Mammary epithelial cell (primary cell): ENCODE measurements around the gene LMNTD1.

ENCODE experiments used
- EZH2 ChIP-seq: IDR thresholded peaks from 2 replicates; pipeline ENCODE4 v1.6.1; 2012; ENCODE audit warnings: low read length, inconsistent platforms, borderline replicate concordance
- TF ChIP-seq, protein P1 (sequence below), 2 donors: IDR thresholded peaks in 1 of 2; conservative IDR thresholded peaks in 1 of 2; 2 replicates each; pipeline ENCODE4 v1.5.1; 2011 to 2012; ENCODE audit warnings: inconsistent platforms in 2 of 2, low read length in 2 of 2, mild to moderate bottlenecking in 2 of 2, control low read depth in 1 of 2, low read depth in 1 of 2; ENCODE audit not compliant: insufficient read depth in 1 of 2; ENCODE audit errors: extremely low read depth in 1 of 2

DNA sequence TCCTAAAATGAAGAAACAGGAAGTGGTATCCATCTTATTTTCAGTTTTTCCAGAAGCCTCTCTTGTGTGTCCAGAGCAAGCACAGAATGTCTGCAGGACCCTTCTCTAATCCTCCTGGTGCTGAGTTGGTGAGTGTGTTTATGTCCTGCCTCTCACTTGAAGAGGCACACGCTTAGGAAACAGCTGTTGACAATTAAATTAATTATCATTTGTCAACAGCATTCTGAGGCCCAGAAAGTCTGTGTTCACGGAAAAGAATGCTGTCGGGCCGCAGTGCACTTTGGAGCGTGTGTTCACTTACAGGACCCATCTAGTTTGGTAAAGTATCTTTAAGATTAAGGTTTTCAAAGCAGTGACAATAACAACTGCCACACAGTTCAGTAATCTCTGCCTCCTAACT lies 70.5 kb downstream of the LMNTD1 start:
- TF ChIP-seq, protein P1, sequence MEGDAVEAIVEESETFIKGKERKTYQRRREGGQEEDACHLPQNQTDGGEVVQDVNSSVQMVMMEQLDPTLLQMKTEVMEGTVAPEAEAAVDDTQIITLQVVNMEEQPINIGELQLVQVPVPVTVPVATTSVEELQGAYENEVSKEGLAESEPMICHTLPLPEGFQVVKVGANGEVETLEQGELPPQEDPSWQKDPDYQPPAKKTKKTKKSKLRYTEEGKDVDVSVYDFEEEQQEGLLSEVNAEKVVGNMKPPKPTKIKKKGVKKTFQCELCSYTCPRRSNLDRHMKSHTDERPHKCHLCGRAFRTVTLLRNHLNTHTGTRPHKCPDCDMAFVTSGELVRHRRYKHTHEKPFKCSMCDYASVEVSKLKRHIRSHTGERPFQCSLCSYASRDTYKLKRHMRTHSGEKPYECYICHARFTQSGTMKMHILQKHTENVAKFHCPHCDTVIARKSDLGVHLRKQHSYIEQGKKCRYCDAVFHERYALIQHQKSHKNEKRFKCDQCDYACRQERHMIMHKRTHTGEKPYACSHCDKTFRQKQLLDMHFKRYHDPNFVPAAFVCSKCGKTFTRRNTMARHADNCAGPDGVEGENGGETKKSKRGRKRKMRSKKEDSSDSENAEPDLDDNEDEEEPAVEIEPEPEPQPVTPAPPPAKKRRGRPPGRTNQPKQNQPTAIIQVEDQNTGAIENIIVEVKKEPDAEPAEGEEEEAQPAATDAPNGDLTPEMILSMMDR (conservative IDR thresholded peaks at IDR 0.05 in 1 of 2, IDR thresholded peaks at IDR 0.05 in 1 of 2; ENCODE audit: extremely low read depth in 1 of 2, insufficient read depth in 1 of 2, low read depth in 1 of 2, low read length in 2 of 2), result no peak
- TF ChIP-seq EZH2, result no peak
